ENCODE results near the gene ALPK3.

The ALPK3 gene

GRCh38 chr15:84921121-84921520 is 104.0 kb downstream of the ALPK3 start:
- DNase-seq (ENCODE audit: low spot score), result no peak
- in situ Hi-C loops (cut with MboI; ENCODE audit: low pct_unique_long_range_greater_than_20kb, low sequenced_read_pairs, unreplicated experiment), result no loop called here
- TF ChIP-seq CTCF (IDR thresholded peaks at IDR 0.05; ENCODE audit: extremely low read depth, insufficient read depth, missing control alignments), result no peak

GRCh38 chr15:84922530-84922929 is 105.4 kb downstream of the ALPK3 start:
- in situ Hi-C loops (cut with MboI; ENCODE audit: low pct_unique_long_range_greater_than_20kb, low sequenced_read_pairs, unreplicated experiment), result no loop called here
- no peak for DNase-seq (ENCODE audit: low spot score)
- no peak for TF ChIP-seq CTCF (IDR thresholded peaks at IDR 0.05; ENCODE audit: extremely low read depth, insufficient read depth, missing control alignments)
